ENCODE results near the gene ELAVL3.
"Not testable (repeated sequence)": the region's sequence is repeated elsewhere in the genome, so short reads cannot be mapped to it uniquely, and the experiment has no call there.

GRCh38 chr19:11406703-11407236 lies 74.1 kb downstream of the ELAVL3 start:
- TF ChIP-seq CTCF (conservative IDR thresholded peaks at IDR 0.05 in 1 of 2, IDR thresholded peaks at IDR 0.05 in 1 of 2; ENCODE audit: extremely low read depth in 1 of 2, insufficient read depth in 1 of 2, low read depth in 1 of 2, low read length in 2 of 2); EZH2 (IDR thresholded peaks at IDR 0.05; ENCODE audit: borderline replicate concordance, low read length): not testable (repeated sequence)
